ENCODE data around the gene EXTL2.

DNA sequence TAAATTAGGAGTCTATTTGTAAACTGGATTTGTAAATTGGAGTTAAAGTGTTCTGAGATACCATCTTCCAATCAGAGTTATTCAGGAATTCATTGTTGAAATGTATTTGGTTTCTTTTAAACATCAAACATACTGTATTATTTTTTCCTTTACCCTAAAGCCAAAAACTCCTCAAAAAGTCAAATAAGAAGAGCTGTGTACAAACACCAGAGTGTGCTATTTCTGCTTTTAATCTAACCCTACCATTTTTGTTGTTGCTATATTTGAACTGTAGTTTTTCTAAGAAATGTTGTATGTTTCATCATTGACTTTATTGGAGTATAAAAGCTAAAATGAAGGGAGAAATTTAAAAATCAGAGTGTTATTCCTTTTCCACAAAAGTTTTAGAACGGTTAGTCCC lies 37.1 kb upstream of the EXTL2 start:
- TF ChIP-seq, protein P1, sequence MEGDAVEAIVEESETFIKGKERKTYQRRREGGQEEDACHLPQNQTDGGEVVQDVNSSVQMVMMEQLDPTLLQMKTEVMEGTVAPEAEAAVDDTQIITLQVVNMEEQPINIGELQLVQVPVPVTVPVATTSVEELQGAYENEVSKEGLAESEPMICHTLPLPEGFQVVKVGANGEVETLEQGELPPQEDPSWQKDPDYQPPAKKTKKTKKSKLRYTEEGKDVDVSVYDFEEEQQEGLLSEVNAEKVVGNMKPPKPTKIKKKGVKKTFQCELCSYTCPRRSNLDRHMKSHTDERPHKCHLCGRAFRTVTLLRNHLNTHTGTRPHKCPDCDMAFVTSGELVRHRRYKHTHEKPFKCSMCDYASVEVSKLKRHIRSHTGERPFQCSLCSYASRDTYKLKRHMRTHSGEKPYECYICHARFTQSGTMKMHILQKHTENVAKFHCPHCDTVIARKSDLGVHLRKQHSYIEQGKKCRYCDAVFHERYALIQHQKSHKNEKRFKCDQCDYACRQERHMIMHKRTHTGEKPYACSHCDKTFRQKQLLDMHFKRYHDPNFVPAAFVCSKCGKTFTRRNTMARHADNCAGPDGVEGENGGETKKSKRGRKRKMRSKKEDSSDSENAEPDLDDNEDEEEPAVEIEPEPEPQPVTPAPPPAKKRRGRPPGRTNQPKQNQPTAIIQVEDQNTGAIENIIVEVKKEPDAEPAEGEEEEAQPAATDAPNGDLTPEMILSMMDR (IDR thresholded peaks at IDR 0.05), result peak; percentile 33
- no peak for TF ChIP-seq EZH2 (IDR thresholded peaks at IDR 0.05; ENCODE audit: borderline replicate concordance, insufficient read depth, low read depth, low read length, poor library complexity, severe bottlenecking)

Data from B cell (primary cell).